Endothelial cell (in vitro differentiated cells): ENCODE measurements around the gene MEF2C. TPM values are rescaled to one million over a fixed set of nuclear protein-coding genes. Genes with fewer than 3 reads are reported as not detected.

Source experiments
- DNase-seq: peaks from one replicate; pipeline ENCODE4 v3.0.0; 2021; ENCODE audit warnings: low spot score
- H3K27ac Mint-ChIP-seq: one replicate; pipeline ENCODE4 v1.8.0; 2021; ENCODE audit warnings: mixed read lengths, inconsistent platforms; ENCODE audit not compliant: unreplicated experiment
- H3K27me3 Mint-ChIP-seq: one replicate; pipeline ENCODE4 v1.8.0; 2021; ENCODE audit warnings: mild to moderate bottlenecking, moderate library complexity, mixed read lengths, inconsistent platforms; ENCODE audit not compliant: unreplicated experiment
- H3K36me3 Mint-ChIP-seq: one replicate; pipeline ENCODE4 v1.8.0; 2021; ENCODE audit warnings: mild to moderate bottlenecking, low read depth, mixed read lengths, inconsistent platforms; ENCODE audit not compliant: unreplicated experiment
- H3K4me1 Mint-ChIP-seq: one replicate; pipeline ENCODE4 v1.8.0; 2021; ENCODE audit warnings: mild to moderate bottlenecking, mixed read lengths, inconsistent platforms; ENCODE audit not compliant: unreplicated experiment
- H3K4me3 Mint-ChIP-seq: one replicate; pipeline ENCODE4 v1.8.0; 2021; ENCODE audit warnings: mild to moderate bottlenecking, mixed read lengths, inconsistent platforms; ENCODE audit not compliant: unreplicated experiment
- H3K9me3 Mint-ChIP-seq: one replicate; pipeline ENCODE4 v1.8.0; 2021; ENCODE audit warnings: mixed read lengths, inconsistent platforms; ENCODE audit not compliant: unreplicated experiment
- CTCF ChIP-seq: fragments of 200-600 bp; sonication (generic); IDR thresholded peaks from one replicate; pipeline ENCODE4 v1.5.0; 2021; ENCODE audit warnings: antibody characterized with exemption; ENCODE audit not compliant: unreplicated experiment
- total RNA-seq: library from RNA; stranded (reverse); fragmentation: NEBNext Ultra II Directional; extraction: Animal tissue kit (Norgen Biotek cat#: 25700); gene quantifications from one replicate; pipeline ENCODE4 v1.2.1, GENCODE V29; 2021; ENCODE audit not compliant: unreplicated experiment

Gene MEF2C
- total RNA-seq, 1 donor from 2014 or later, result 134 TPM

- H3K27me3 Mint-ChIP-seq, result peaks cover 6% of the 10 kb centered on the region
- peak overlapping the region; percentile 99 for H3K27ac Mint-ChIP-seq
- peak; percentile 58 for TF ChIP-seq CTCF
- H3K4me3 Mint-ChIP-seq, result peak overlapping the region; percentile 9
- no peaks in the 10 kb centered on the region for H3K9me3 Mint-ChIP-seq
- H3K4me1 Mint-ChIP-seq, result peaks cover 72% of the 10 kb centered on the region
- no peaks in the 10 kb centered on the region for H3K36me3 Mint-ChIP-seq
- no peak for DNase-seq
Measured at GRCh38 chr5:88829054-88829453, 53.9 kb downstream of the MEF2C start.

DNA sequence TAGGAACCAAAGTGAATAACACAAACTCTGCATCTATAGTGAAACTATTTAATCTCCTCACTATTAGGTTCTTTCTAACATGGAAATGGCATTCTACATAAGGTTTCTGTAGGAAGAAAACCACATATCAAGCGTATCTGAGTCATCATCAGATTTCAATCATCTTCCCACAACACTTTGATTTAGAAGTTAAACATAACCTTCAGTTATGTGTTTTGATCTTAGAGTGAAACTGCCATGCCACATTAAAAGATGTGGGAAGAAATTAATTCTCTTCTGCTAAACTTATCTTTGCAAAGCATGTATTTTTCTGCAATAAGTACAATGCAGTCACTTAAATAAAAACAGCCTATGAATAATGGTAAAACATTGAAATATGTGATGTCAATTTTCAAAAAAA is 55.0 kb downstream of the MEF2C start:
- Mint-ChIP-seq H3K27ac (peak overlapping the region; percentile 99), H3K4me1 (peaks cover 71% of the 10 kb centered on the region), H3K9me3 (no peaks in the 10 kb centered on the region), H3K36me3 (peaks cover 5% of the 10 kb centered on the region), H3K4me3 (peak overlapping the region; percentile 85), H3K27me3 (peaks cover 6% of the 10 kb centered on the region)
- TF ChIP-seq CTCF, result no peak
- DNase-seq, result no peak

- Mint-ChIP-seq H3K27ac (peak overlapping the region; percentile 99), H3K9me3 (no peaks in the 10 kb centered on the region), H3K4me1 (peaks cover 72% of the 10 kb centered on the region), H3K36me3 (peaks cover 9% of the 10 kb centered on the region), H3K27me3 (peaks cover 8% of the 10 kb centered on the region), H3K4me3 (peak overlapping the region; percentile 85)
- no peak for TF ChIP-seq CTCF
- peak; percentile 50 for DNase-seq
Measured at GRCh38 chr5:88826646-88827585, 56.1 kb downstream of the MEF2C start.

DNA sequence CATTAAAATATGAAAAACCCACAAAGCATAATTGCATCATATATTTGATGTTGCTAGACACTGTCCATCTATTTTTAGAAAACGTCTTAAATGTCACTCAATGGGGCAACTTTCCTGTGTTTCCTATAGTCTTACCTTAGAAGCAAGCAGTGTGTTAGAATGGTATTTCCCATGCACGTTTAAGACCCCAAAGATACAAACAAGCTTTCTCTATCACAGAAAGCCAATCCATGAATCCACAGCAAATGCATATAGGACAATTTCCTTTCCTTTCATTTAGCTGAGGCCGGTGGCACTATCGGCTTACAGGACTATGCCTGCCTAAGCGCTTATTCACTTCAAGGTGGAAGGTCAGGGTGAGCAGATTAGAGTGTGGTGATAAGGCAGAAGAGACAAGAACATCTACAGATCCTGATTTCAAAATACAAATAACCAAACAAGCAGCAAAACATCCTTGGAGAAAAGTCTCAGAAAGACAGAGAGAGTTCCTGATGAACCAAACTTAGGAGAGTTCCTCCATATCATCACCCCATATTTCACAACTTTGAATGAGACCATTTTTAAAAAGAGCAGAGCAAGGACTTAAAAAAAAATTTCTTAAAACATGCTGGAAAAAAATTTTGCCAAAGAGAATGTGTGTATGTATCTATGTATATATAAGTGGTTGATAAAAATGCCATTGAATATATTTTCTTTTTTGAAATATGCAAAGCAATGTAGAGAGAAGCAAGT is 57.2 kb downstream of the MEF2C start:
- TF ChIP-seq CTCF, result no peak
- Mint-ChIP-seq H3K4me1 (peaks cover 72% of the 10 kb centered on the region), H3K9me3 (no peaks in the 10 kb centered on the region), H3K36me3 (peaks cover 9% of the 10 kb centered on the region), H3K27me3 (peaks cover 9% of the 10 kb centered on the region), H3K4me3 (peak overlapping the region; percentile 66), H3K27ac (peak overlapping the region; percentile 99)
- no peak for DNase-seq
